Activated naive CD8-positive, alpha-beta T cell treated with anti-CD3 and anti-CD28 coated beads for 36 hours (primary cell): ENCODE measurements around the gene BEND4. TPM values are rescaled to one million over a fixed set of nuclear protein-coding genes. Genes with fewer than 3 reads are reported as not detected.
A peak's percentile ranks its signal among the peaks of the same experiment; 100 is the strongest.
"Not testable (repeated sequence)": the region's sequence is repeated elsewhere in the genome, so short reads cannot be mapped to it uniquely, and the experiment has no call there.

Experiments
- DNase-seq: peaks from one replicate; pipeline ENCODE4 v3.0.0; 2021
- H3K27ac Mint-ChIP-seq: one replicate; pipeline ENCODE4 v1.8.0; 2022; ENCODE audit warnings: mild to moderate bottlenecking, moderate library complexity, mixed read lengths
- H3K27me3 Mint-ChIP-seq: one replicate; pipeline ENCODE4 v1.8.0; 2022; ENCODE audit warnings: mild to moderate bottlenecking, mixed read lengths
- H3K36me3 Mint-ChIP-seq: one replicate; pipeline ENCODE4 v1.8.0; 2021; ENCODE audit warnings: mild to moderate bottlenecking, mixed read lengths
- H3K4me1 Mint-ChIP-seq: one replicate; pipeline ENCODE4 v1.8.0; 2021; ENCODE audit warnings: mixed read lengths
- H3K4me3 Mint-ChIP-seq: one replicate; pipeline ENCODE4 v1.8.0; 2022; ENCODE audit warnings: mild to moderate bottlenecking, moderate library complexity, mixed read lengths
- H3K9me3 Mint-ChIP-seq: one replicate; pipeline ENCODE4 v1.8.0; 2022; ENCODE audit warnings: mixed read lengths
- total RNA-seq, 2 experiments: library from RNA; stranded (reverse); gene quantifications; one replicate each; pipeline ENCODE4 v1.2.3, GENCODE V29; 2021

Gene BEND4
- total RNA-seq, result 1 to 10 TPM; 1.2 to 1.4 TPM

- H3K27ac Mint-ChIP-seq, result no peak within 1 kb of the TSS
- H3K4me3 Mint-ChIP-seq, result peak within 1 kb of the TSS; percentile 74
- no peaks in the 10 kb centered on the region for H3K9me3 Mint-ChIP-seq
- no peaks in the 10 kb centered on the region for H3K36me3 Mint-ChIP-seq
- peaks cover 68% of the 10 kb centered on the region for H3K27me3 Mint-ChIP-seq
- DNase-seq, result no peak
- peaks cover 15% of the 10 kb centered on the region for H3K4me1 Mint-ChIP-seq
Measured at GRCh38 chr4:42152507-42153504, at the start of gene BEND4. BEND4 (minus strand) TSS chr4:42152655; CDS start chr4:42152143, 512 bp downstream.

DNA sequence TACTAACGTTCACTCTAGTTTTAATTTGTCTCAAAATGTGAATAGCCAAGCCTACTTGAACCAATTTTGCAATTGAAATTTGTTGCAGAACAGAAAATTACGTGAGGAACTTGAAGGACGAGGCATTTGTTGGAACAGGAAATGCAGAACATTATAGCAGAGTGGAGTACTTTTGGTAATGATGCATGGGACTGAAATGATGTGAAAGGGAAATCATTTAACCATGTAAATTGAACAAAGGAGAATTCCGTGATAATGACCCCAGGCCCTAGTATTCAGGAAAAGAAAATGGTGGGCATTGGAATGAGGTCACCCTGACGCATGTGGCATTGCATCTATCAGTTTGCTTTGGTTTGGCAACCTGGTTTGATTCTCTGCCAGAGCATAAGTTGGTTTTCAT is 44.9 kb upstream of the BEND4 start:
- Mint-ChIP-seq H3K4me3 (no peak overlapping the region), H3K27ac (no peak overlapping the region), H3K4me1 (no peaks in the 10 kb centered on the region), H3K36me3 (no peaks in the 10 kb centered on the region), H3K9me3 (no peaks in the 10 kb centered on the region), H3K27me3 (peaks cover 7% of the 10 kb centered on the region)
- no peak for DNase-seq

DNA sequence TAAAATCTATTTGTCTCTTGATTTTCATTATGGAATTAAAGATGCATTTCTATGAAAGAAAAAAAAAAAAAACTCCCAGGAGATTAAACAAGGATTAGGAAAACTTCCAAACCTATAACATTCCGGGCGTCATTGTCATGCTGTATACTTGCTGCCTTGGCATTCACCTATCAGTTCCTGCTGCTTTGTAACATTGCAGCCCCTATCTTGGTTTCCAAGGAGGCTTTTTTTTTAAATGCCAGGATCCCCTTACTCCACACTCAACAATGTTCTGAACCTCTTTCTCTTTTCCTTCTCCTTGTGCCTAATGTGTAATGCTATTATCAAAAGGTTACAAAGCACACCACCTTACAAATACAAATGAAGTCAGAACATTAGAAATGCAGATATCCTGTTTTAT is 20.5 kb upstream of the BEND4 start:
- Mint-ChIP-seq H3K9me3 (no peaks in the 10 kb centered on the region), H3K4me3 (no peak overlapping the region), H3K27me3 (peaks cover 3% of the 10 kb centered on the region), H3K4me1 (no peaks in the 10 kb centered on the region), H3K36me3 (no peaks in the 10 kb centered on the region), H3K27ac (no peak overlapping the region)
- DNase-seq, result no peak

GRCh38 chr4:42172128-42172790 is 19.8 kb upstream of the BEND4 start:
- no peak for DNase-seq
- Mint-ChIP-seq H3K4me3 (no peak overlapping the region), H3K27ac (no peak overlapping the region), H3K36me3 (no peaks in the 10 kb centered on the region), H3K27me3 (peaks cover 4% of the 10 kb centered on the region), H3K4me1 (no peaks in the 10 kb centered on the region), H3K9me3 (no peaks in the 10 kb centered on the region)

GRCh38 chr4:42167709-42168108 is 15.3 kb upstream of the BEND4 start:
- peaks cover 10% of the 10 kb centered on the region for H3K27me3 Mint-ChIP-seq
- H3K27ac Mint-ChIP-seq, result no peak overlapping the region
- no peaks in the 10 kb centered on the region for H3K4me1 Mint-ChIP-seq
- DNase-seq, result no peak
- peaks cover 3% of the 10 kb centered on the region for H3K9me3 Mint-ChIP-seq
- no peak overlapping the region for H3K4me3 Mint-ChIP-seq
- H3K36me3 Mint-ChIP-seq, result no peaks in the 10 kb centered on the region

- not testable (repeated sequence) for H3K4me3 Mint-ChIP-seq, H3K27ac Mint-ChIP-seq, DNase-seq, H3K4me1 Mint-ChIP-seq, H3K36me3 Mint-ChIP-seq, H3K9me3 Mint-ChIP-seq
- H3K27me3 Mint-ChIP-seq, result peaks cover 10% of the 10 kb centered on the region
Measured at GRCh38 chr4:42166186-42166585, 13.7 kb upstream of the BEND4 start.

DNA sequence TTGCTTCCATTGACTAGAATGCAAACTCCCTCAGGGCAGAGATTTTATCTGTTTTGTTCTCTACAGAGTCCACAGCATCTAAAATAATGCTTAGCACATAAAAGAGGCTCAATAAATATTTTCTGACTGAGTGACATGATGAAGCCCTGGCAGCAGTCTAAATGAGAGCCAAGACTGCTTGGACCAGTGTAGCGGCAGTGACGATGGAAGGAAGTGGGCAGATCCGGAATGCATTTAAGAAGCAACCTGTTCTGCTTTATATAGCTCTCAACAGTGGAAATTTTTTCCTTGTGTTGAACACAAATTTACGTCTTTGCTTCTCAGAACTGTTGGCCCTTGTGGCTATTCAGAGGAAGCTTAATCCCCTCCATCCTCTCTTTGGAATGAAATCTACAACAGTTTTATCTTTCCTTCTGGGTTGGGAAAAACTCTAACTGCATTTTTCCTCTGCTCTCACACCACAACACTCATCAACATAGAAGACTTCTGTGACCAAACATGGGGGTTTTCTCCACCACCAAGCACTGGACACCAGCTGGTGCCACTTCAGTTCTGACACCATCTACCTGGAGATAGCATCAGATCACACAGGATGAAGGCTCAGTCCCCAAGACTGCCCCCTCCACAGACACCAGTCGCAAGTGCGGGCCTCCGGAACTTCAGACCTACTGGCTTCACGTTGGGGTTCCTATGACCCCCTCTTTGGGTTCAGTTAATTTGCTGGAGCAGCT is 7.0 kb upstream of the BEND4 start:
- Mint-ChIP-seq H3K27ac (no peak overlapping the region), H3K4me3 (no peak overlapping the region), H3K27me3 (peaks cover 28% of the 10 kb centered on the region), H3K36me3 (no peaks in the 10 kb centered on the region), H3K4me1 (no peaks in the 10 kb centered on the region), H3K9me3 (peaks cover 5% of the 10 kb centered on the region)
- DNase-seq, result no peak

- H3K4me1 Mint-ChIP-seq, result peaks cover 15% of the 10 kb centered on the region
- peaks cover 70% of the 10 kb centered on the region for H3K27me3 Mint-ChIP-seq
- peak; percentile 50 for DNase-seq
- H3K36me3 Mint-ChIP-seq, result no peaks in the 10 kb centered on the region
- H3K9me3 Mint-ChIP-seq, result no peaks in the 10 kb centered on the region
- peak overlapping the region; percentile 74 for H3K4me3 Mint-ChIP-seq
- no peak overlapping the region for H3K27ac Mint-ChIP-seq
Measured at GRCh38 chr4:42151568-42152506, 618 bp downstream of the BEND4 start.

DNA sequence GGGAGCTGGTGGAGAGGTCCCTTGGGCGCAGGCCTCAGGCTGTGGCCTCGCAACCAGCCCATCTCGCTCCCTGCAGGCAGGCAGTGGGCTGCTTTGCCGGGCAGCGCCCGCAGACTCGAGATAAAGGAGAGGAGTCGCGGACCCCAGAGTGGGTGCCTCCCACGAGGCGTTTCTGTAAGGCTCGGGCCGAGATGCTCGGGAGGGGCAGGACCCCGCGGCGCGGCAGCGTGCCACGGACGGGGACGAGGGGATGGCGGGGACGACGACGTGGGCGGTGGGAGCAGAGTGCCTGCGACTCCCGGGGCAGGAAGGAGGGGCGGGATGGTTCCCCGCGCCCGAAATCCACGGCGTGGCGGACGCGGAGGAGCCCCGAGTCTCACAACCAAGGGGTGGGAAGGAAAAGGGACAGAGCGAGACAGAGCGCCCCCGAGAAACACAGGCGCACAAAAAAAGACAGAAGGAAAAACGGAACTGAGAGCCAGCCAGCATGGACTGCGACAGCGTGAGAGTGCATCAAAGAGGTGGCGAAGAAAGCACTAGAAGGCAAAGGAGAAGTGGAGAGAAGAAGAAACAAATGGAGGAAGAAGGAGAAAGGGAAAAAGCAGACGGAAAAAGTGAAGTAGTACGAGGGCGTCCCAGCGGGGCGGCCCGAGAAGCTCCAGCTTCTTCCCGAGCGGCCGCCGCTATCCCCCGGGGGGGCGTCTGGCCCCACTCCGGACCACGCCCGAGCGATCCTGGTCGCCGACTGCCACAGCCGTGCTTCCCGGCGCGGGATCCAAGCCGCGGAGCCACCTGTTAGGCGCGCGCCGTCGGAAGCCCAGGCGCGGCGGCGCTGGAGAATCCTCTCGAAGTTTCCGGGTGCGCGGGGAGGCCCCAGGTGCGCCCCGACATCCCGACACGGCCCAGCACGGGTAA is 1.5 kb downstream of the BEND4 start:
- peak overlapping the region; percentile 85 for H3K4me3 Mint-ChIP-seq
- H3K9me3 Mint-ChIP-seq, result no peaks in the 10 kb centered on the region
- H3K4me1 Mint-ChIP-seq, result peaks cover 15% of the 10 kb centered on the region
- peak overlapping the region; percentile 46 for H3K27ac Mint-ChIP-seq
- H3K36me3 Mint-ChIP-seq, result no peaks in the 10 kb centered on the region
- DNase-seq, result no peak
- H3K27me3 Mint-ChIP-seq, result peaks cover 67% of the 10 kb centered on the region

- Mint-ChIP-seq H3K4me1 (peaks cover 15% of the 10 kb centered on the region), H3K9me3 (no peaks in the 10 kb centered on the region), H3K27me3 (peaks cover 60% of the 10 kb centered on the region), H3K27ac (no peak overlapping the region), H3K4me3 (no peak overlapping the region), H3K36me3 (no peaks in the 10 kb centered on the region)
- DNase-seq, result no peak
Measured at GRCh38 chr4:42149004-42149403, 3.5 kb downstream of the BEND4 start.

DNA sequence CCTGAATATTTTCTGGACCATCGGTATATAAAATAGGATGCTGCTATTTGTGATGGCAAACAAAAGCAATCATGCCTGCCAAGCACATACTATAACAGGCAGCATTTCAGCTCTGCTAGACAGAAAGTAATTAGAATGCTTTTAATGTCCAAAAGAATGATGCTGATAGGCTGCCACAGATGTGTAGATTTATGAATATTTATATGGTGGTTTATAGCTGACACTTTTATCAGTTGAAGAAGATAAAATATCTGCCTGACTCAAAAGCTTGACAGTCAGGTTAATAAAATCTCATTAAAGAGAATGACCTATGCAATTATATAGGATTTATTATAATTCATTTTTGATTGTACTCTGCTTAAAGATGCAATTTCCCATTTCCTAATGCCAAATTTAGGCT is 4.0 kb downstream of the BEND4 start:
- no peaks in the 10 kb centered on the region for H3K9me3 Mint-ChIP-seq
- H3K36me3 Mint-ChIP-seq, result no peaks in the 10 kb centered on the region
- peaks cover 54% of the 10 kb centered on the region for H3K27me3 Mint-ChIP-seq
- DNase-seq, result no peak
- no peak overlapping the region for H3K27ac Mint-ChIP-seq
- H3K4me1 Mint-ChIP-seq, result peaks cover 14% of the 10 kb centered on the region
- no peak overlapping the region for H3K4me3 Mint-ChIP-seq

DNA sequence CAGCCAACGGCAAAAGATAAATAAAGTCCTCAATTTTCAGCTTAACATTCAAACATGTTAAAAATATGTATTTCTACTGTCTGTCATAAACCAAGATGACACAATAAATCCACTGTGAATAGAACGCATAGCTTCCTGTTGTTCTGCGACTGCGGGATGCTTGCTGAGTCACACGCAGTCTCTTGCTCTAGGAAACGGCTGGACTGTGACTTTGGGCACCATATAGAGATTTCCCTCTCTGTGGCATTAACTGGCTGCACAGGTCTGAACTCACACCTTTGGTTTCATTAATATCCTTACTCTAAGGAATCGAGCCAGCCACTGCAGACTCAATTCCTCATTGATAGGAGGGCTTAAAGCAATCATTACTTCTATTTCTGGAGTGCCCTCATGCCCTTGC is 8.4 kb downstream of the BEND4 start:
- H3K9me3 Mint-ChIP-seq, result no peaks in the 10 kb centered on the region
- H3K27ac Mint-ChIP-seq, result no peak overlapping the region

DNA sequence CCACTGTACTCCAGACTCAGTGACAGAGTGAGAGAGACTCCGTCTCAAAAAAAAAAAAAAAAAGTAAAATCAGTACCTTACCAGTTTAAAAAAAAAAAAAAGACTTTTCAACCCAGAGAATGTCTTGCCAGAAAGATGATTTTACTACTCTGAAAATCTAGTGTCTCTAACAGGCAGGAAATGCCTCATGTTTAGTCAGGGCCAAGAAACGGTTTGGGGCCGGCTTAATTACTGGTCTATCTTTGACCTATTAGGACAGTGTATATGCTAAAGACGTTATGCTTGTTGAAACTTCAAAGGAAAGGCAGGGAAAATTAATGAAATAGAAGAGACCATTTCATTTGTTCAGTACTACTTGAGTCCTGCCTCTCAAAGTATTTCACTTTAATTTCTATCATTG is 9.9 kb downstream of the BEND4 start:
- no peak overlapping the region for H3K4me3 Mint-ChIP-seq
- H3K27ac Mint-ChIP-seq, result no peak overlapping the region
- no peaks in the 10 kb centered on the region for H3K9me3 Mint-ChIP-seq
- no peak for DNase-seq
- H3K36me3 Mint-ChIP-seq, result no peaks in the 10 kb centered on the region
- no peaks in the 10 kb centered on the region for H3K4me1 Mint-ChIP-seq
- peaks cover 27% of the 10 kb centered on the region for H3K27me3 Mint-ChIP-seq

More for the DNA sequence above, 8.4 kb downstream of the BEND4 start:
- peaks cover 24% of the 10 kb centered on the region for H3K27me3 Mint-ChIP-seq
- no peak for DNase-seq
- H3K36me3 Mint-ChIP-seq, result no peaks in the 10 kb centered on the region
- no peak overlapping the region for H3K4me3 Mint-ChIP-seq
- H3K4me1 Mint-ChIP-seq, result no peaks in the 10 kb centered on the region
